PC-9 (cell line): ENCODE data around the gene COQ4. TPM values are rescaled to one million over a fixed set of nuclear protein-coding genes. Genes with fewer than 3 reads are reported as not detected.

Source experiments
- BruUV-seq: library from RNA; stranded (reverse); fragments of 400-500 nt; replicated peaks from 2 replicates; lab custom pipeline; 2021; lab: Mats Ljungman, UMichigan
- CTCF ChIA-PET: fragments of 300-600 bp; sonication (Branson Sonifier 250); formaldehyde crosslinking; loops from one replicate; lab custom pipeline; 2022; ENCODE audit warnings: antibody characterized with exemption; lab: Charles Lee
- POLR2A ChIA-PET: fragments of 300-600 bp; sonication (Branson Sonifier 250); formaldehyde crosslinking; loops from one replicate; lab custom pipeline; 2022; ENCODE audit warnings: antibody characterized with exemption; ENCODE audit not compliant: unreplicated experiment; lab: Charles Lee
- DNase-seq, 2 experiments: peaks; one replicate each; pipeline versions ENCODE4 v3.0.0 to v3.0.0-alpha.2; 2015 to 2022; ENCODE audit warnings: mixed read lengths in 1 of 2
- H2AFZ ChIP-seq: fragments of 200-600 bp; sonication (generic); 2 replicates; pipeline ENCODE4 v1.8.1; 2017; ENCODE audit warnings: antibody characterized with exemption
- H3F3A ChIP-seq: fragments of 200-600 bp; sonication (generic); 2 replicates; pipeline ENCODE4 v1.8.1; 2017; ENCODE audit warnings: antibody characterized with exemption, mild to moderate bottlenecking, low read depth; ENCODE audit not compliant: insufficient read depth
- H3K27ac ChIP-seq: fragments of 200-600 bp; sonication (generic); 2 replicates; pipeline ENCODE4 v1.6.1; 2016; ENCODE audit warnings: mixed run types
- H3K27me3 ChIP-seq: fragments of 200-600 bp; sonication (generic); 2 replicates; pipeline ENCODE4 v1.6.1; 2016; ENCODE audit warnings: low read depth, mixed run types; ENCODE audit not compliant: insufficient read depth
- H3K36me3 ChIP-seq: fragments of 200-600 bp; sonication (generic); 2 replicates; pipeline ENCODE4 v1.6.1; 2016; ENCODE audit warnings: low read depth, mixed run types
- H3K4me1 ChIP-seq: fragments of 200-600 bp; sonication (generic); replicated peaks from 2 replicates; pipeline ENCODE4 v1.6.1; 2016; ENCODE audit warnings: mixed run types; ENCODE audit not compliant: insufficient read depth
- H3K4me2 ChIP-seq: fragments of 200-600 bp; sonication (generic); 2 replicates; pipeline ENCODE4 v1.6.1; 2017; ENCODE audit warnings: mixed run types
- H3K4me3 ChIP-seq: fragments of 200-600 bp; sonication (generic); 2 replicates; pipeline ENCODE4 v1.6.1; 2016; ENCODE audit warnings: mixed run types
- H3K79me2 ChIP-seq: fragments of 200-600 bp; sonication (generic); 2 replicates; pipeline ENCODE4 v1.6.1; 2017; ENCODE audit warnings: low read depth, mixed run types
- H3K9me2 ChIP-seq: fragments of 200-600 bp; sonication (generic); 2 replicates; pipeline ENCODE4 v1.8.1; 2017; ENCODE audit warnings: mild to moderate bottlenecking; ENCODE audit not compliant: insufficient read depth
- H3K9me3 ChIP-seq: fragments of 200-600 bp; sonication (generic); 2 replicates; pipeline ENCODE4 v1.8.1; 2016; ENCODE audit warnings: low read depth; ENCODE audit not compliant: insufficient read depth
- H4K20me1 ChIP-seq: fragments of 200-600 bp; sonication (generic); 2 replicates; pipeline ENCODE4 v1.8.1; 2017; ENCODE audit not compliant: insufficient read depth
- EZH2 ChIP-seq: fragments of 200-600 bp; sonication (generic); IDR thresholded peaks from 2 replicates; pipeline ENCODE4 v1.8.0; 2017; ENCODE audit warnings: antibody characterized with exemption, low read depth
- intact Hi-C: fragments of 100-400 bp; cut with micrococcal nuclease; formaldehyde crosslinking; loops from one replicate; pipeline ENCODE4 v1.10.0; 2022; ENCODE audit not compliant: unreplicated experiment
- total RNA-seq: library from RNA; stranded (reverse); gene quantifications from 2 replicates; pipeline ENCODE4 v1.2.3, GENCODE V29; 2021
- TF ChIP-seq, protein P1 (sequence below): fragments of 200-600 bp; sonication (generic); conservative IDR thresholded peaks from 2 replicates; pipeline ENCODE4 v1.6.1; 2017; ENCODE audit warnings: mixed run types, antibody characterized with exemption, mild to moderate bottlenecking, moderate library complexity

COQ4 gene
- total RNA-seq, 1 experiment from 2014 or later, result 81.8 TPM

DNA sequence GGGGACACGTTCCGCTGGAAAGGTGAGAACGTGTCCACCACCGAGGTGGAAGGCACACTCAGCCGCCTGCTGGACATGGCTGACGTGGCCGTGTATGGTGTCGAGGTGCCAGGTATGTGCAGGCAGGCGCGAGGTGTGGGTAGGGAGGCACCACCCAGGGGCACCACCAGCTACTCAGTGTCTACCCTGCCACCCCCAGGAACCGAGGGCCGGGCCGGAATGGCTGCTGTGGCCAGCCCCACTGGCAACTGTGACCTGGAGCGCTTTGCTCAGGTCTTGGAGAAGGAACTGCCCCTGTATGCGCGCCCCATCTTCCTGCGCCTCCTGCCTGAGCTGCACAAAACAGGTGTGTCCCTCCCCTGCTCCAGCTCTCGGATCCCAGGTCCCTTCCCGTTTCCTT, 32.8 kb downstream of the COQ4 start:
- POLR2A ChIA-PET, result interaction anchor here (0.6 kb wide), 1 partner anchor 60 kb away, joined by 14 read pairs; no protein-coding TSS in a partner anchor
- no peak overlapping the region for H3K27ac ChIP-seq
- no peak overlapping the region for H3K4me3 ChIP-seq
- no peak overlapping the region for H3K4me2 ChIP-seq
- no peaks in the 10 kb centered on the region for H4K20me1 ChIP-seq
- intact Hi-C loops, result no loop called here
- no peaks in the 10 kb centered on the region for H3K4me1 ChIP-seq
- no peak for DNase-seq
- no peaks in the 10 kb centered on the region for H3K27me3 ChIP-seq
- no peaks in the 10 kb centered on the region for H3K9me3 ChIP-seq
- no peak for TF ChIP-seq EZH2
- TF ChIP-seq, protein P1, sequence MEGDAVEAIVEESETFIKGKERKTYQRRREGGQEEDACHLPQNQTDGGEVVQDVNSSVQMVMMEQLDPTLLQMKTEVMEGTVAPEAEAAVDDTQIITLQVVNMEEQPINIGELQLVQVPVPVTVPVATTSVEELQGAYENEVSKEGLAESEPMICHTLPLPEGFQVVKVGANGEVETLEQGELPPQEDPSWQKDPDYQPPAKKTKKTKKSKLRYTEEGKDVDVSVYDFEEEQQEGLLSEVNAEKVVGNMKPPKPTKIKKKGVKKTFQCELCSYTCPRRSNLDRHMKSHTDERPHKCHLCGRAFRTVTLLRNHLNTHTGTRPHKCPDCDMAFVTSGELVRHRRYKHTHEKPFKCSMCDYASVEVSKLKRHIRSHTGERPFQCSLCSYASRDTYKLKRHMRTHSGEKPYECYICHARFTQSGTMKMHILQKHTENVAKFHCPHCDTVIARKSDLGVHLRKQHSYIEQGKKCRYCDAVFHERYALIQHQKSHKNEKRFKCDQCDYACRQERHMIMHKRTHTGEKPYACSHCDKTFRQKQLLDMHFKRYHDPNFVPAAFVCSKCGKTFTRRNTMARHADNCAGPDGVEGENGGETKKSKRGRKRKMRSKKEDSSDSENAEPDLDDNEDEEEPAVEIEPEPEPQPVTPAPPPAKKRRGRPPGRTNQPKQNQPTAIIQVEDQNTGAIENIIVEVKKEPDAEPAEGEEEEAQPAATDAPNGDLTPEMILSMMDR, result no peak
- H3K9me2 ChIP-seq, result no peaks in the 10 kb centered on the region
- H3K79me2 ChIP-seq, result no peaks in the 10 kb centered on the region
- H3F3A ChIP-seq, result no peaks in the 10 kb centered on the region; the same call in 1 of the 2 replicates
- CTCF ChIA-PET, result interaction anchor here (0.6 to 0.7 kb wide), 2 partner anchors 156 to 259 kb away, joined by 4 to 6 read pairs; no protein-coding TSS in a partner anchor
- no peak overlapping the region for H2AFZ ChIP-seq
- H3K36me3 ChIP-seq, result no peaks in the 10 kb centered on the region
- no TSS peak for BruUV-seq

DNA sequence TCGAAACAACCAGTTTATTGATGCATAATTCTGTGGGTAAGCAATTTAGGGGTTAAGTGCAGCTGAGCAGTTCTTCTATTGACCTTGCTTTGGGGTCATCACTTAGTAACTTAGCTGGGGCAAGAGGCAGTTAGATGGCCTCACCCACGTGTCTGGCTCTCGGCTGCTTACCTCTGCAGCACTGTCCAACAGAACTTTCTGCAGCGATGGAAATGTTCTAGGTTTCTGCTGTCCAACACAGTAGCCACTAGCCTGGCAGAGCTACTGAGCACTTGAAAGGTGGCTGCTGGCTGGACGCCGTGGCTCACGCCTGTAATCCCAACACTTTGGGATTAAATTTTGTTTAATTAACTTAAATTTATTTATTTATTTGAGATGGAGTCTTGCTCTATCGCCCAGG, 35.5 kb downstream of the COQ4 start:
- Histone ChIP-seq H3K36me3 (no peaks in the 10 kb centered on the region), H2AFZ (no peak overlapping the region), H3K27ac (no peak overlapping the region), H4K20me1 (no peaks in the 10 kb centered on the region), H3K4me1 (peaks cover 12% of the 10 kb centered on the region), H3K4me2 (no peak overlapping the region), H3F3A (peaks cover 14% of the 10 kb centered on the region), H3K4me3 (no peak overlapping the region), H3K27me3 (no peaks in the 10 kb centered on the region), H3K9me3 (no peaks in the 10 kb centered on the region), H3K9me2 (no peaks in the 10 kb centered on the region), H3K79me2 (no peaks in the 10 kb centered on the region)
- POLR2A ChIA-PET, result no interaction called here
- TF ChIP-seq EZH2, result no peak
- TF ChIP-seq, protein P1, result no peak
- no TSS peak for BruUV-seq
- no peak for DNase-seq
- intact Hi-C loops, result no loop called here
- CTCF ChIA-PET, result no interaction called here

DNA sequence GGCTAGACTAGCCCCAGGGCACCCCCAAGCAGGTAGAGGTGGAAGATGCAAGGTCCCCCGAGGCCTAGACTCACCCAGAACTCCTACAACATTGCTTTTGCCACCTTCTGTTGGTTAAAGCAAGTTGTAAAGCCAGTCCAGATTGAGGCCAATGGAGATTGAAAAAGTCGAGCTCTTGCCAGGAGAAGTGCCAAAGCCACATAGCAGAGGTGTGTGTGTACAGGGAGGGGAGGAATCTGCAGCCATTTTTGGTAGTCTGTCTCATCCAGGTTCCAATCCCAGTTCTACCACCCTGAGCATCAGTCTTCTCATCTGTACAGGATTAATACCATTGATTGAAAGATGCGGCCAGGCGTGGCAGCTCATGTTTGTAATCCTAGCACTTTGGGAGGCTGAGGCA, 36.2 kb downstream of the COQ4 start:
- no peaks in the 10 kb centered on the region for H3K9me2 ChIP-seq
- H3K4me3 ChIP-seq, result no peak overlapping the region
- H2AFZ ChIP-seq, result no peak overlapping the region
- no peak overlapping the region for H3K4me2 ChIP-seq
- DNase-seq, result no peak
- H3K9me3 ChIP-seq, result no peaks in the 10 kb centered on the region
- peaks cover 12% of the 10 kb centered on the region for H3K4me1 ChIP-seq
- H3K27me3 ChIP-seq, result no peaks in the 10 kb centered on the region
- no peaks in the 10 kb centered on the region for H3K79me2 ChIP-seq
- ChIA-PET CTCF (no interaction called here), POLR2A (no interaction called here)
- H3K36me3 ChIP-seq, result no peaks in the 10 kb centered on the region
- no TSS peak for BruUV-seq
- intact Hi-C loops, result no loop called here
- TF ChIP-seq, protein P1, result no peak
- no peak for TF ChIP-seq EZH2
- H3K27ac ChIP-seq, result no peak overlapping the region
- no peaks in the 10 kb centered on the region for H4K20me1 ChIP-seq
- peaks cover 14% of the 10 kb centered on the region for H3F3A ChIP-seq
